GM18526 (cell line): ENCODE results near the gene TRABD2A.

ENCODE experiments used
- POLR2A ChIP-seq: IDR thresholded peaks from 3 replicates; pipeline ENCODE4 v1.6.1; 2011; ENCODE audit not compliant: insufficient read length; ENCODE audit errors: extremely low read depth

Gene TRABD2A

GRCh38 chr2:84788027-84788426 is 92.9 kb downstream of the TRABD2A start:
- no peak for TF ChIP-seq POLR2A

- TF ChIP-seq POLR2A: no peak
Measured at GRCh38 chr2:84786601-84787000, 94.3 kb downstream of the TRABD2A start.

GRCh38 chr2:84785950-84786349 is 94.9 kb downstream of the TRABD2A start:
- no peak for TF ChIP-seq POLR2A

GRCh38 chr2:84782717-84783442 is 98.0 kb downstream of the TRABD2A start:
- no peak for TF ChIP-seq POLR2A

GRCh38 chr2:84781942-84782716 is 98.8 kb downstream of the TRABD2A start:
- no peak for TF ChIP-seq POLR2A

- no peak for TF ChIP-seq POLR2A
Measured at GRCh38 chr2:84779781-84780180, 101.1 kb downstream of the TRABD2A start.

GRCh38 chr2:84778911-84779690 is 101.8 kb downstream of the TRABD2A start:
- no peak for TF ChIP-seq POLR2A

- TF ChIP-seq POLR2A: no peak
Measured at GRCh38 chr2:84776011-84776410, 104.9 kb downstream of the TRABD2A start.
